Measurements from ENCODE around the gene PLA2G3.

PLA2G3 gene

DNA sequence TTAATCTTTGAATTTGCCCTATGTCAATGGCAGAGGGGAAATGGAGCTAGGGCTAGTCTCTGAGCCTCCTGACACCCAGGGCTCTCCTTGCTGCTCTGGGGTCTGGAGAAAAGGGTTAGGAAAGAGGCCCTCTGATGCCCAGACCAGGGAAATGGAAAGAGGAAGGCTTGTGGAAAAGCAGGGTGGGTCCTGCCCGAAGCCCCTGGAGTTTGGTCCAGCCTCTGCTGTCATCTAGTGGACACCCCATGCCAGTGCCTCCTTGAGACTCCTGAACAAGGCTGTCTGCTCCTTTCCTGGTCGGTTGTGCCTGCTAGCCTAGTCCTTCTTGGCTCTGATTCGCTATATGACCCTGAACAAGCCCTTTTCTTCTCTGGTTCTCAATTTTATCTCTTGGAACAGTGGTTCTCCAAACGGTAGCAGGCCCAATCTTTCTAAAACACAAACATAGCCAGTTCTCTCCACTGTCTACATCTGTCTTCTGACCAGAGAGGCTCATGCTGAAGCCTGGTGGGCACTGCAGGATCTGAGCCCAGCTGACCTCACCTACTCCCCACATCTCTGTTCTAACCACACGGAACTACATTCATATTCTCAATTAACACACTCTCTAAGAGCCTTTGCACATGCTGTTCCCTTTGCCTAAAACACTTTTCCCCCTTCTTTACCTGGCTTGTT is 8.8 kb upstream of the PLA2G3 start:
- peak in 1 of 2 donors; percentile 8 for DNase-seq (ENCODE audit: low read depth in 2 of 2)

DNA sequence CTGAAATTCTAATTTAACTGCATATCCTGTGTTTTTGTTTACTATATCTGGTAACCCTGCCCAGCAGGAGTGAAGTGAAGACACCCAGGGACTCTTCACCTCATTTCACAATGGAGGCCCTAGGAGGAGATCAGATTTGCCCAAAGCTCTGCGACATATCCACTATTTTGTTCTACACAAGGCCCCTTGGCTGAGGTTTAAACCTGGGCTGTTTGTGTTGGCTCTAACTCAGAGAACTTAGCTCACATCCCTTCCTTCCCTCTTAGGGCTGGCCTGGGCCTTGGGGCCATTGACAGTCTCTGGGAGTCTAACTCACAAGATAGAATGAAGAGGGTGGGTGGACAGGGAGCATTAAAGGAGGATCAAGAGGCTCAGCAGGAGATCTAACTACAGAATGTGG is 8.2 kb upstream of the PLA2G3 start:
- no peak for DNase-seq (ENCODE audit: low read depth in 2 of 2)

DNA sequence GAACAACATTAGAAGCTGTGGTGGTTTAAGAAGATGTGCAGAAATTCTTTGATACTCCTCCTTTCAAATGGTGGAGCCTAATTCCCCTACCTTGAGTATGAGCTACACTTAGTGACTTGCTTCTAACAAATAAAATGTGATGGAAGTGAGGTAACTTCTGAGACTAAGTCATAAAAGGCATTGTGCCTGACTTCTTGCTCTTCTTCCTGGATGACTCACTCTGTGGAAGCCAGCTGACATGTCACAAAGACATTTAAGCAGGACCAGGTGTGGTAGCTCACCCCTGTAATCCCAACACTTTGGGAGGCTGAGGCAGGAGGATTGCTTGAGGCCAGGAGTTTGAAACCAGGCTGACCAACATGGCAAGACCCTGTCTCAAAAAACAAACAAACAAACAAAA is 3.9 kb upstream of the PLA2G3 start:
- no peak for DNase-seq (ENCODE audit: low read depth in 2 of 2)

DNA sequence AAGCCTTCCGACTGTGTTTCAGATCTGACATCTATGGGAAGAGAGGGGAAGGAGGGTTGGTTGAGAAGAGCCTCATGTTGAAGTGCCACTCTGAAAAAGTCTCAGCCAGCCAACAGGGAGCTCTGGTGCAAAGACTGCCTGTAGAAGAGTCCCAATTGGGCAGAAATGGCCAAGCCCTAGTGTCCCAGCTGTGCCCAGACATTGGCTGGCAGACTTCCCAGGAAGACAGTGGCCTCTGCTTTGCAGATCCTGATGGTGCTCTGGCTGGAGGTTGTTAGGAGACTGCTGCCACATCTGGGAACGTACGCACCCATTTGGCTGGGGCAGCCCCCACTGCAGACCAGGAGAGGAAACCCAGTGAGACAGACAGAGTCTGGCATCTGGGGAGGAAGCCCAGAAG is 3.2 kb upstream of the PLA2G3 start:
- DNase-seq (ENCODE audit: low read depth in 2 of 2), result no peak

DNA sequence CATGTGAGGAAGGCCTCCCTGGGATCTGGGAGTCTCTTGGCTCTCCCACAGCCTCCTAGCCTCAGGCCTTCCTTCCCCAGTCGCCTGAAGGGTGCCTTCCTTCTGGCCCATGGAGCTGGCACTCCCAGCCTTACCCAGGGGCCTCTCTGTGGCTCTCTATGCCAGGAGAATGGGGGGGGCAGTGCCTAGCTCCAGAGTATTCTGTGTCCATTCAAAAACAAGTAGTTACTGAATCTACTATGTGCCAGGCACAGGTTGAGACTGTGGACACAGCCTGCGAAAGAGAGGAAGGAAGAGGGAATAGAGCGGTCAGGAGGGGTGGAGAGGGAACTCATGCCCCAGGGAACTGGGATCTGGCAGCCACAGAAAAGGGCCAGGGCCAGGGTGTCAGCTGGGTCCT is 2.7 kb upstream of the PLA2G3 start:
- no peak for DNase-seq (ENCODE audit: low read depth in 2 of 2)

DNA sequence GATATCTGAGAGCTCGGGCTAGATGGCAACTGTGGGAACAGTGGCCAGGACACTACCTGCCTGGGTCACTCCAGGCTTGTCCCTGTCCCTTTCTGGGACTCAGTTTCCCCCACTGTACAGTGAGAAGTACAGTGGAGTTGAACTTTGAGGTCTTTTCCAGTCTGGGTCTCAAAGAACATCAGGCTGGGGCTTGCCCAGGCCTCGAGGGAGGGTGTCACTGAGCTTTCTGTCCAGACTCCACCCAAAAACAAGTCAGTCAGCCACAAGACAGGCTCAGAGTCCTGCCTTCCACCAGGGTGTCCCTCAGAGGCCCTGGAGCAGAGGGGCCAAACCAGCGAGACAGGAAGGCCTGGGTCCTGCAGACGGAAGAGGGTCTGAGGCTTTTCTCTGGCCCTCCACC is 2.0 kb upstream of the PLA2G3 start:
- no peak for DNase-seq (ENCODE audit: low read depth in 2 of 2)

DNA sequence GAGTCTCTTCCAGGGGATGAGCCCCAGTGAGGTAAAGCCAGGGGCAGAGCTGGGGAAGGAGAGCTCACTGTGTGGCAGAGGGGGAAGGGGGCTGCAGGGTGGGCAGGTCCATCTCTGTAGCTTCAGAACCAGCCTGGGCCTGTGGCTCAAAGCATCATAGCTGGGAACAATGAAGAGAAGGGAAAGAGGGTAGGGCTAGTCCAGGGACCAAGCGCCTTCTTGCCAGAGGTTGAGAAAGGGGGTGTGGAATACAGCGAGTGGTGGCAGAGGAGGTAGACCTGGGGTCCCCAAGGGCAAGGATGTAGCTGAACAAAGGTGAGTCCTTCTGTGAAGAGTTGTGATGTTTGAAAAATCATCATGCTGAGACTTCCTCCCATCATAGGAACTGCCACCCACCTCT is 1.2 kb upstream of the PLA2G3 start:
- no peak for DNase-seq (ENCODE audit: low read depth in 2 of 2)

DNA sequence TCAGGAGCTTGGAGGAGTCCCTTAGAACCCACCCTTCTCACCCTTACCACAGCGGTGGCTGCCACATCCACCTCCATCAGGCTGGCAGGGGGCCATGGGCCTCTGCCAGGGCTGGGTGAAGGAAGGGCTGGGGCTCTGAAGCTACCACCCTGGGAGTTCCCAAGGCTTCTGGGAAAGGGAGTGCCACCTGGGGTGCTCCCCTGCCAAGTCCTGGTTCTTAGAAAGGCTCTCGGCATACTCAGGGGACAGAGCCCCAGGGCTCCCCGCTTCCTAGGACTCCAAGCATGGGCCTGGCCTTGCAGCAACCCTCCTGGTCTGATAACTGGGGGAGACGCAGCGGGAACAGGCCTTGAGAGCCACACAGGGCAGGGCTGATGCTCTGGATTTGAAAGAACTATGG is 438 bp upstream of the PLA2G3 start:
- DNase-seq (ENCODE audit: low read depth in 2 of 2), result no peak

DNA sequence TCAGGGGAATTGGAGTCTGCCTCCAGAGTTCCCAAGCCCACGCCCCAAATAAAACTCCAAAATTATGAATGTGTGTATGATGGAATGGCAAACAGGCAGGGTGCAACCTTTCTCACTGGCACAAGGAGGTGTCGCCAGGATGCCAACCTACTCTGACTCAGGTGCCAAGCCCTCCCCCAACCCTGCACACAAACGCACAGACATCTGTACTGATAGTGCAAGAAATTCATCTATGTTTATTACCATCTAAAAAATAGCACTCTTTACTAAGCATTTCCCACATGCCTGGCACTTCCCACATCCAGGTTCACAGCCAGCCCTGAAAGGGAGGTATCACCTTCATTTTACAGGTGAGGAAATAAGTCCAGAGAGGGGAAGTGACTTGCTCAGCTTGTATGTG is 1.2 kb downstream of the PLA2G3 start:
- DNase-seq (ENCODE audit: low read depth in 2 of 2), result no peak

DNA sequence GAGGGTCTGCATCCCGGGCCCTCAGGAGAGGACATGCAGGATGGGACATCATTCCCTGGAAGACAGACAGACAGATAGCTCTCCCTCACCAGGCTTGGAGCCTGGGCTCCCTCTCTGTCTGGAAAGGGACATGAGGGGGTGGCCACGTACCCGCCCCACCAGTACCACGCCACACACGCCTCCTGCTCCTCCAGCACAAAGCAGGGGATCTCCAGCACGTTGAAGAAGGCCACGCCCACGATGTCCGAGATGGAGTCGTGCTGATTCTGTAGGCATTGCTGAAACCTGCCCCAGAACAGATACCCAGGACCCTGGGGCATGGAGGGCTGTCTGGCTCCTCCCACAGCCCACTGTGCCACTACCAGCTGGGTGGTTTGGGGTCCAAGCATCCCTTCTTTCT is 2.2 kb downstream of the PLA2G3 start:
- no peak for DNase-seq (ENCODE audit: low read depth in 2 of 2)

DNA sequence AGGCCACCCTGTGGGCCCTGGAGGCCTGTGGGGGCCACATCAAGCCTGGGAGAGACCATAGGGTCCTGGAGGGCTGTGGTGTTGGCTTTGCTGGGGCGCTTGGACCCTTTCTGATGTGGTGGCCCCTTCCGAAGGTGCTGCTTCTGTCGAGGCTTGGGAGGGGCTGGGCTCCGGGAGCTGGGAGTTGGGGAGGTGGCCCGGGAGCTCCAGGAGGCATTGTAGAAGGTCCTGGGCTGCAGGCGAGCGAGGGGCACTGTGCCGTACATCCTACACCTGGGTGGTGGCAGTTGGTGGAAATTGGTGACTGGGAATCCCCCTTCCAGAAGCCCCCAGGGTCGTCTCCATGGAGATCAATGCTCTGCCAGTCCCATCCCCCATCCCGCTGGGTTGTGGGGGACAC is 2.6 kb downstream of the PLA2G3 start:
- no peak for DNase-seq (ENCODE audit: low read depth in 2 of 2)

DNA sequence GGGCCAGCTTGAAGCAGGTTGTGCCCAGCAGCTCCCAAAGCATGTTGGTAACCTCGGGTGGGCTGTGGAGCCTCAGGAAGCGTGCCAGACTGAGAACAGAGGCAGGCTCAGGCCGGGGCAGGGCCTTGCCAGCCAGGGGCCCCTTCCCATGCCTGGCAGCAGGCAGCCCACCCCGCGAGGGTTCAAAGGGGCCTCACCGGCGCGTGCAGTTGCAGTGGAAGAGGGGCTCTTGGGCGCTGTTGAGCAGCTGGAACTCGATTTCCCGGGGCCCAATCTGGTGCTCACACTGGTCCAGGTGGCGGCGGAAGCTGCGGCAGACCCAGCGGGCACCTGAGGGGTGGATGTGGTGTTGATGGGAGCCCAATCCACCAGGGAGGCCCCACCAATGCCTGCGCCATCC is 3.6 kb downstream of the PLA2G3 start:
- no peak for DNase-seq (ENCODE audit: low read depth in 2 of 2)

DNA sequence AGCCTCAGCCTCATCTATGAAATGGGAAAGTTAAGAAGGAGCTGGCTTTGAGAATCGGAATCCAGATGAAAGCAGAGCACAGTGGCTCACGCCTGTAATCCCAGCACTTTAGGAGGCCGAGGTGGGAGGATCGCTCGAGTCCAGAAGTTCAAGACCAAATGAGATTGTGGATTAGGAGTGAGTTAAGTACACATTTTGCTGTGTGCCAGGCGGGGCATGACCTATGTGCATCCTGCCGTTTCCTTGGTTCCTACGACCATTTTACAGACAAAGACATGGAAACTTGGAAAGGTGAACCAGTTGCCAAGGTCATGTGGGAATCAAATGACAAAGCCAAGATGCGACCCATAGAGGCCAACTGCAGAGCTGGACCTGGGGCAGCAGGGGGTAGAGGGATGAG is 4.2 kb downstream of the PLA2G3 start:
- no peak for DNase-seq (ENCODE audit: low read depth in 2 of 2)

DNA sequence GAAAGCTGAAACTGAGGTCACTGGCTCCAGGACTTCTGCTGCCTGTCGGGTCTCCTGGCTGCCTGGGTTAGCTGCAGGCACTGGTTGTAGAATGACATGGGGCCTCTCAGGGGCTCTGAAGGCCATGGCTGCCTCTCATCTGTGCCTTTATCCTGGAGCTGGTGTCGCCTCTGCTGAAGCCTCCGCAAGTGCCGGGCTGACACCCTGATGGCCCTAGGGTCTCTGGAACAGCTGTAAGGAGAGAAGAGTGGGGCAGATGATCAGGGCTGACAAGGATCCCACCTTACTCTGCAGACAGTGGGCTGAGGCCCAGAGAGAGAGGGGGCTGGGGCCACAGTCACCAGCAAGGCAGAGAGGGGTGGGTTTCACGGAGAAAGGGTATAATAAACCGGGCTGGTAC is 4.6 kb downstream of the PLA2G3 start:
- DNase-seq (ENCODE audit: low read depth in 2 of 2), result no peak

DNA sequence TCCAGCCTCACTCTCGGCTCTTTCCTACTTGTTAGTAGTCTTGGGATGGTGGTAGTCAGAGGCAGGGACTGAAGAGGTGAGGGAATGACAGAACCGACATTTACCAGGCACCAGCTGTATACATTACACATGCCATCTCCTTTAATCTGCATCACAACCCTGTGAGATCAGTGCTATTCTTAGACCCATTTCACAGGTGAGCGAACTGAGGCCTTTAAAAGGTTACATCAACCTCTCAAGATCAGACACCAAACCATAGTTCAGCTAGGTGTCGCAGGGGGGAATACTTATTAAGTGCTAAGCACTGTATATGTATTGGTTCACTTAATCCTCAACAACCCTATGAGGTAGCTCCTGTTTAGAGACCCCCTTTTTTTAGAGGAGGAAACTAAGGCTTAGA is 5.6 kb downstream of the PLA2G3 start:
- no peak for DNase-seq (ENCODE audit: low read depth in 2 of 2)

DNA sequence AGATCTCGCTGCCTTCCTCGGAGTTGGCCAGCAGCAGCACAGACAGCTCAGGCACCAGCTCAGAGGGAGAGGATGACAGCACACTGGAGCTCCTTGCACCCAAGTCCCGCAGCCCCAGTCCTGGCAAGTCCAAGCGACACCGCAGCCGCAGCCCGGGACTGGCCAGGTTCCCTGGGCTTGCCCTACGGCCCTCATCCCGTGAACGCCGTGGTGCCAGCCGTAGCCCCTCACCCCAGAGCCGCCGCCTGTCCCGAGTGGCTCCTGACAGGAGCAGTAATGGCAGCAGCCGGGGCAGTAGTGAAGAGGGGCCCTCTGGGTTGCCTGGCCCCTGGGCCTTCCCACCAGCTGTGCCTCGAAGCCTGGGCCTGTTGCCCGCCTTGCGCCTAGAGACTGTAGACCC is 6.4 kb downstream of the PLA2G3 start:
- DNase-seq (ENCODE audit: low read depth in 2 of 2), result no peak

DNA sequence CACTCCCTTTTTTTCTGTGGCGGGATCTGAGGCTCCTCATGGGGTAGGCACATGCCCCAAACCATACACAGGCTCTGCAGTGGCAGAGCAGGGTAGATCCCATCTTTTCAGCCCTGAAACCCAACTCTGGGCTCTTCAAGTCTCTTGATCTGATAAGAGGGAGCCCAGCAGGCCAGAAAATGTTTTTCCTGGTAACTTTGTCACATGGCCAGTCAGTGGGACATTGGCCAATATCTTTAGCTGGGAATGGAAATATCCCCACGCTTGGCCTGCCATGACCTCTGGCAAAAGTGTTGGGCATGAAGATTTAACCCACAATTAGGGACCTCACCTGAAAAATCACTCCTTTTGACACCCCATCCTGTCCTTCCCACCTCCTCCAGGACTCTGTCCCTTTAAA is 9.4 kb downstream of the PLA2G3 start:
- no peak for DNase-seq (ENCODE audit: low read depth in 2 of 2)

DNA sequence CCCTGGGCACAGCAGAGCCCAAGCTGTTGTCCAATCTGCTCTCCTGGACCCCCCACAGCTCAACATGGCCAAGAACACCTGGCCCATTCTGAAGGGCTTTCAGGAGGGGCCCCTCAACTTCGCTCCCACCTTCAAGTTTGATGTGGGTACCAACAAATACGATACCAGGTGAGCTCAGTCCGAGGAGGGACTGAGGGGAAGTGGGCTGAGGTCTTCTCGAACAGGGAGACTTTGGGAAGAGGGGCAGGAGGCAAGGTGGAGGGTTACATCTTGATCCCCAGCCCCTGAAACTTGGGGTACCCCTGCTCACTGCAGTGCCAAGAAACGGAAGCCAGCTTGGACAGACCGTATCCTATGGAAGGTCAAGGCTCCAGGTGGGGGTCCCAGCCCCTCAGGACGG is 12.2 kb downstream of the PLA2G3 start:
- no peak for DNase-seq (ENCODE audit: low read depth in 2 of 2)

DNA sequence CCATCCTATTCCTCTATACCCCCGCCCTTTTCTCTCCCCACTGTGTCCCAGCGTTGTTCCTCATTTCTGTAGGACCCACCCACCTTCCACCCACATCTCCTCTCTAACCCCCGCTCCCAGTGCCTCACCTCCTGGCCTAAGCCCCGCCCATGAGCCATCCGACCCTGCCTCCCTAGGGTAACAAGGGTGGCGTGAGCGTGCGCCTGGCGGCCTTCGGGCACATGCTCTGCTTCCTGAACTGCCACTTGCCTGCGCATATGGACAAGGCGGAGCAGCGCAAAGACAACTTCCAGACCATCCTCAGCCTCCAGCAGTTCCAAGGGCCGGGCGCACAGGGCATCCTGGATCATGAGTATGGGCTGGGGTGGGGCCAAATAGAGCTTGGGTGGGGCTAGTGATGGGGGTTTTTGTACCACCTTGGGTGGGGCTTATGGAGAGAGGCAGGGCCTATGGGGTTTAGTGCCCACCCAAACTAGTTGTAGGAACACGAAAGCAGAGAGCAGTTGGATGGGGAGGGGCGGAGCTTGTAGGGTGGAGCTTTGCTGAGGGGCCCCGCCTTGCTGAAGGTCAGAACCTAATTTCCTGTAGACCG is 13.0 kb downstream of the PLA2G3 start:
- no peak for DNase-seq (ENCODE audit: low read depth in 2 of 2)

DNA sequence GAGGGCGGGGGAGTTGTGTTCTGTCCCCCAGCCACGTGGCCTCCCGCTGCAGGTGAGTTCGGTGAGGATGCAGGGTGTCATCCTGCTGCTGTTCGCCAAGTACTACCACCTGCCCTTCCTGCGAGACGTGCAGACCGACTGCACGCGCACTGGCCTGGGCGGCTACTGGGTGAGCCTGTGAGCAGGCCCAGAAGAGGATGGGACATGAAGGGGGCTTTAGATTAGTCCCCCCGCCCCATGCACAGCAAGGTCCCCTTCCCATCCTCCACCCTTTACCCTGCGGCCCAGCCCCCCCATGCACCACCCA is 13.5 kb downstream of the PLA2G3 start:
- no peak for DNase-seq (ENCODE audit: low read depth in 2 of 2)

DNA sequence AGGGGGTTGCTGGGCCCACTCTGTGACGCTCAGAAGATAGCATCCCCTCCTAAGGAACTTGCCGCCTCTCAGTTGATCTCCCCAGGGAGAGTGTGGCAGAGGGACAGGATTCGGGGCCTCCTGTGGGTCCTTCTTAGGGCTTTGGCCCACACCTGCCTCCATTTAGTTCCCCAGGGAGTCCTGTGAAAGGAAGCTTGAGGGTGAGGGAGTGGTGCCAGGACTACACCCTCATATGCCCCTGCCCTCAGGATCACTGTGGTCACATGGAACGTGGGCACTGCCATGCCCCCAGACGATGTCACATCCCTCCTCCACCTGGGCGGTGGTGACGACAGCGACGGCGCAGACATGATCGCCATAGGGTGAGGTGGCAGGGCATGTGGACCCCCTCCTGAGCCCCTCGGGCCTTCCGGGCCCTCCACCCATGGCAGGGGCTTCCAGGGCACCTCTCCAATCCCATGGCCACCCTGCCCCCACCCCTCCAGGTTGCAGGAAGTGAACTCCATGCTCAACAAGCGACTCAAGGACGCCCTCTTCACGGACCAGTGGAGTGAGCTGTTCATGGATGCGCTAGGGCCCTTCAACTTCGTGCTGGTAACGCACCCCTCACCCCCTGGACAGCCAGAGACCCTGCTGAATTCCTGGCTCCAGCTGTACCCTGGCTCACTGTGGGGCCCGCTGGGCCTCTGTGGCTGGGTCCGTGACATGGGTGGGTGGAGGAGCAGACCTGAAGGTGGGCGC is 14.0 kb downstream of the PLA2G3 start:
- DNase-seq (ENCODE audit: low read depth in 2 of 2), result no peak

DNA sequence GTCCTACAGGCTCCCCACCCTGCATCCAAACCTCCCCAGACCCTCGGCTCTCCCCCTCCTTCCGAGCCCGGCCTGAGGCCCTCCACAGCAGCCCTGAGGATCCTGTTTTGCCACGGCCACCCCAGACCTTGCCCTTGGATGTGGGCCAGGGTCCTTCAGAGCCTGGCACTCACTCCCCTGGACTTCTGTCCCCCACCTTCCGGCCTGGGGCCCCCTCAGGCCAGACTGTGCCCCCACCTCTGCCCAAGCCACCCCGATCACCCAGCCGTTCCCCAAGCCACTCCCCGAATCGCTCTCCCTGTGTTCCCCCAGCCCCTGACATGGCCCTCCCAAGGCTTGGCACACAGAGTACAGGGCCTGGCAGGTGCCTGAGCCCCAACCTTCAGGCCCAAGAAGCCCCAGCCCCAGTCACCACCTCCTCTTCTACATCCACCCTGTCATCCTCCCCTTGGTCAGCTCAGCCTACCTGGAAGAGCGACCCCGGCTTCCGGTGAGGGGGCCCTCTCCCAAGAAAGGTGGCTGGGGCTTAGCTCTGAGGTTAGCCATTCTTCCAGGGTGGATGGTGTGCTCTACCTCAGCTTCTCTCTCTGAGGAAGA is 14.7 kb downstream of the PLA2G3 start:
- no peak for DNase-seq (ENCODE audit: low read depth in 2 of 2)

DNA sequence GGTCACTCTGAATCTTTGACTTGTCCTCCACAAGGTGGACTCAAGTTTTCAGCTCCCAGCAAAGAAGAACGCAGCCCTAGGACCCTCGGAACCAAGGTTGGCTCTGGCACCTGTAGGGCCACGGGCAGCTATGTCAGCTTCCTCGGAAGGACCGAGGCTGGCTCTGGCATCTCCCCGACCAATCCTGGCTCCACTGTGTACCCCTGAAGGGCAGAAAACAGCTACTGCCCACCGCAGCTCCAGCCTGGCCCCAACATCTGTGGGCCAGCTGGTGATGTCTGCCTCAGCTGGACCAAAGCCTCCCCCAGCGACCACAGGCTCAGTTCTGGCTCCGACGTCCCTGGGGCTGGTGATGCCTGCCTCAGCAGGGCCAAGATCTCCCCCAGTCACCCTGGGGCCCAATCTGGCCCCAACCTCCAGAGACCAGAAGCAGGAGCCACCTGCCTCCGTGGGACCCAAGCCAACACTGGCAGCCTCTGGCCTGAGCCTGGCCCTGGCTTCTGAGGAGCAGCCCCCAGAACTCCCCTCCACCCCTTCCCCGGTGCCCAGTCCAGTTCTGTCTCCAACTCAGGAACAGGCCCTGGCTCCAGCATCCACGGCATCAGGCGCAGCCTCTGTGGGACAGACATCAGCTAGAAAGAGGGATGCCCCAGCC is 15.4 kb downstream of the PLA2G3 start:
- DNase-seq (ENCODE audit: low read depth in 2 of 2), result no peak

All from stimulated activated CD8-positive, alpha-beta memory T cell treated with anti-CD3 and anti-CD28 coated beads, Interleukin-2, amount 100 ng/mL, for 48 hours (primary cell).